NCI-H510A treated with DMSO at 0.1 percent for 48 hours (cell line): ENCODE results near the gene GSTA4.
A peak's percentile ranks its signal among the peaks of the same experiment; 100 is the strongest.
"Not testable (repeated sequence)": the region's sequence is repeated elsewhere in the genome, so short reads cannot be mapped to it uniquely, and the experiment has no call there.

Experiments used
- DNase-seq: peaks from one replicate; lab custom pipeline; 2025; lab: John Stamatoyannopoulos, UW

Gene GSTA4

DNA sequence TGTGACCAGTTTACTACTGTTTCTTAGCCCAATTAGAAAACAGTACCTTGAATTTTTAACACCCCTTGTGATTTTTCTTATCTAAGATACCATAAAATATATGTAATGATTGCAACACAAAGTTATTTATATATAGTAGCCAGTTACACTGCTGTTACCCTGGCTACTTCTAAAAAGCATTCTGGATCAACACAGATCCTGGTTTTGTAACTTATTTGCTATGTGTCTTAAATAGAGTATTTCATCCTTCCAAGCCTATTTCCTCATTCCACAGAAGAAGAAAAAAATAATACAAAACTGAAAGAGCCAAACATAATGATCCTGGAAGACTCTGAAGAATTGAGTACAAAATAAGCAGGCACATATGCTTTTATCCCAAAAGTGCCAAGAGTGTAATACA, 19.0 kb upstream of the GSTA4 start:
- no peak for DNase-seq

DNA sequence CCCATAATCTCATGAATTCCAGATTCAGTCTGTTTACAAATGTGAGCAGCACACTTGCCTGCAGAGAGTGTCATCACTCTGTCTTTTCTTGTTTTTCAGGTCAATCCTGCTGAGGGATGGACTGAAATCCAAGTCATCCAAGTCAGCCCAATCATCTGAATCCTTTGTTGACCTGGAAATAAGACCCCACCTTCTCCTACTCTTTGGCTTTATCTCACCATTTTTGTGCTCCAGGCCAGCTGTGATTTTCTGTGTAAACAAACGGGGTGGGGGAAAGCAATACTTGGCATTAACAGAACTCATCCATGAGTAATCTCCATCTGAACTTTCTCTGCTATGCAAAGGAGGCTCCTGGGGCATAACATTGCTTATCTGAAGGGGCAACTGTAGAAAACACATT, 16.9 kb upstream of the GSTA4 start:
- no peak for DNase-seq

DNA sequence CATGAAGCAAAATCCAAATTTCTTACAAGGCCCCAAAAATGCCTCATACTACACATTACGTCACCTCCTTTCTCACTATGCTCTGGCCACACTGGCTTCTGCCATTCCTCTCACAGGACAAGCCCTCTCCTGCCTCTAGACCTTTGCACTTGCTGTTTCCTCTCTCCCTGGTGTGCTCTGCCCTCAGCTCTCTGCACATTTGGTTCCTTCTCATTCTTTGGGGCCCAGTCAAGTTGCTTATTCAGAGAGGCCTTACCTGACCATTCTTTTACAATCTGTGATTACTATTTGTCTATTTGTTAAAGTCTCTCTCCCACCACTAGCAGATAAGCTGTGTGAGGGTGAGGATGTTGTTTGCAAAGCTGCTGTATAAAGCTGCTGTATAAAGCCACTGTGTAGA, 15.4 kb upstream of the GSTA4 start:
- DNase-seq, result no peak

DNA sequence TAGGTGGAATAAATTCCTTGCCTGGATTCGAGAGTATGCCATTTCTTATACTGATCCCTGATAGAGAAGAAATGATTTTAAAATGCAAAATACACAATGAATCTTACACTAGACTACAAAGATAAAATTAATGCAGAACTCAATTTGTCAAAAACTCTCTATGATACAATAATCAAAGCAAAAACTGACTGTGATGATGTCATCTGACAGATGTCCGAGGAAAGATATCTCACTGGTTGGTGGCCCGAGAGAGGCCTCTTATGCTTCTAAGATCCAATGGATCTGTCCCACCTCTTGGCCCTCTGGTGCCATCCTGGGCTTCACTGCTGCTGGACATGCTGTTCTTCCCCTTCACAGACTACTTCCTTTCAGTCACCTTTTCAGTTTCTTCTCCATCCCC, 14.4 kb upstream of the GSTA4 start:
- no peak for DNase-seq

DNA sequence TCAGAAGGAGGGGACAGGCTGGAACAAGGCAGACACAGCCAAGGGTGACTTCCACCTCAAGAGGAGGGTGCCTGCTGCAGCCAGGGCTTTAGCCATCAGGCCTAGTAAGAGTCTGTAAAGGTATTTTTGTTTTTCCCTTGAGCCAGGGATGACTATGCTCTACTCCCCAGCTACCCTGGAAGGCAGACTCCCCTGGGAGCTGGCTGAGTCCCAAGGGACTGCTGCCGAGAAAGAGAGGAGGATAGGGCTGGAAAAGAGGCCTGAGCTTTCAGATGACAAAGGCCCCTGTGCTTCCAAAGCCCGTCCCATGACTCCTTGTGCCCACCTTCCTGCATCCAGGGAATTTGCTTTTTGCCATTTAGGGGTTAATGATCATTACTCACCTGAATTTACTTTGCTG, 14.0 kb upstream of the GSTA4 start:
- DNase-seq, result no peak

DNA sequence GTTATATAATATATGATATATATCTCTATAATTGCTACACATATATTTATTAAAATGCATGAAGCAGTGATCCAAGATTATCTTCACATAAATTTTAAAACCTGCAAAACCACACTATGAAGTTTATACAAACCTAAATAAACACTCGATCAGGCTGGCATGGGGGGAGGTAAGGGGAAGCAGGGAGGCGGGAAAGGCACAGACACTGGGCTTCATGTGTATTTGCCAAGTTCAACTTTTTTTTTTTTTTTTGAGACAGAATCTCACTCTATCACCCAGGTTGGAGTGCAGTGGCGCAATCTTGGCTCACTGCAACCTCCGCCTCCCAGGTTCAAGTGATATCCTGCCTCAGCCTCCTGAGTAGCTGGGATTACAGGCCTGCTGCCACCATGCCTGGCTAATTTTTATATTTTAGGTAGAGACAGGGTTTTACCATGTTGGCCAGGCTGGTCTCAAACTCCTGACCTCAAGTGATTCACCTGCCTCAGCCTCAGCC, 13.2 kb upstream of the GSTA4 start:
- not testable (repeated sequence) for DNase-seq

DNA sequence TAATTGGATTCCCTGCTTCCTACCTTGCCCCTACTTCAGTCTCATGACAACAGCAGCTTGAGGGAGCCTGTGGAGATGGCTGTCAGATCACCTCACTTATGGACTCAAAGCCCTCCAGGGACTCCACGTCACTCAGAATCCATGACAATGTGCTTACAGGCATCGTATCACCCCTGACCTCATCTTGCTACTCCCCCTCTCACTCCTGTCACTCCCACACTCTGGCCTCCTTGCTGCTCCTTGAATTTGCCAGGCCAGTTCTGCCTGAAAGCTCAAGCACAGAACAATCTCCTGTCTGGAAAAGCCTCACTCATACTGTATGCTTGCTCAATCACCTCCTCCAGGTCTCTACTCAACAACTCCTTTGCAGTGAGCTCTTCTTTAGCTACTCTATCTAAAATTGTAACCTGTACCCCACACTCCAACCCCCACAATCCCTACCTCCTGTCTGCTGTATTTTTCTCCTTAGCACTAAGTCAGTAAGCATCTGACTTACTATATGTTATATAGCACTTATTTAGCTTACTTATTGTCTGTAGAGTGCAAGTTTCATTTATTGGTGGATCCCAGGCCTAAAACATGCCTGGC, 10.7 kb upstream of the GSTA4 start:
- DNase-seq, result no peak

DNA sequence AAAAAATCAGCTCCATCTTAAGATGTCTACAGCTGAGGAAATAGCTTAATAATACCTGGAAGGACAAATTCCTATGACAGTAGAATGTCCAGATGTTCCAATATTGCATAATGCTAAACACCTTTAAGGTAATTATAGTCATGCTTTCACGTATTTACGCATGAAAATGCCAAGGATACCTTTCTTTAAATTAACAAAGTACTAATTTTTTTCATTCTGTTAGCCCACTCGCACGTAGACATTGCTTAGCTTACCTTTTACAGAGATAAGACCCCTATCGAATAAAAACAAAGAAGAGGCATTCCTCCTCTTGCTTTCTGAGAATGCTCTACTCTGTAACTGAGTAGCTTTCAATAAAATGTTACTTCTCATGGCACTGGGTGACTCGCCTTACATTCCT, 4.4 kb upstream of the GSTA4 start:
- DNase-seq, result no peak

DNA sequence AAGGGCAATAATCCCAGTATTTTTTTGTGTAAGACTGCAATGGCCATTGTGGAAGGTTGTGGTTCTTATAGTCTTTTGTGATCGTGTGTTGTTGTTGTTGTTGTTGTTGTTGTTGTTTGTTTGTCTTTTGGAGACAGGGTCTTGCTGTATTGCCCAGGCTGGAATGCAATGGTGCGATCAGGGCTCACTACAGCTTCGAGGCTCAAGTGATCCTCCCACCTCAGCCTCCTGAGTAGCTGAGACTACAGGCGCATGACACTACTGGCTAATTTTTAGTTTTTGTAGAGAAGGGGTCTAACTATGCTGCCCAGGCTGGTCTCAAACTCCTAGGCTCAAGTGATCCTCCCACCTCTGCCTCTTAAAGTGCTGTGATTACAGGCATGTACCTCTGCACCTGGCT, 3.5 kb upstream of the GSTA4 start:
- no peak for DNase-seq

DNA sequence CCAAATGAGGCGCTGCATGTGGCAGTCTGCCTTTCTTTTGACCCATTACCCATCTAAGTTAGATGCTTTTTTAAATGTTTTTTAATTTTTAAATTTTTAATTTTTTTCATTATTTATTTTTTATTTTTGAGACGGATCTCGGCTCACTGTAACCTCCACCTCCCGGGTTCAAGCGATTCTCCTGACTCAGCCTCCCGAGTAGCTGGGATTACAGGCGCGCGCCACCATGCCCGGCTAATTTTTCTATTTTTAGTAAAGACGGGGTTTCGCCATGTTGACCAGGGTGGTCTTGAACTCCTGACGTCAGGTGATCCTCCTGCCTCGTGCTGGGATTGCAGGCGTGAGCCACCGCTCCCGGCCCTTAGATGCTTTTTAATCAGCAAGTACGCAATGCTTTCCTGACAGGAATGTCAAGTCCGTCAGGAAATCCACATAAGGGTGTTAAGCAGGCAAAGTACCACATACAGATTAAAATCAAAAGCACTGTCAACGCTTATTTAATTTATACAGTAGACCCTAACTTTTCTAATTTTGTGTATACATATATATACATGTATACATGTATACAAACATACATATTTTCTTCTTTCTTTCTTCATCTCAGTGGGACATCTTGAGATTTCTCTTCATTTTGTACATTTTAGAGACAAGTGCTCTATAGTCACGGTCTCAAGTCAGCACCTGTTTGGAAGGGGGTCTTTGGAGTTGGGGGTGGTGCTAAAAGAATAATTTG, 995 bp upstream of the GSTA4 start:
- peak; percentile 91 for DNase-seq

DNA sequence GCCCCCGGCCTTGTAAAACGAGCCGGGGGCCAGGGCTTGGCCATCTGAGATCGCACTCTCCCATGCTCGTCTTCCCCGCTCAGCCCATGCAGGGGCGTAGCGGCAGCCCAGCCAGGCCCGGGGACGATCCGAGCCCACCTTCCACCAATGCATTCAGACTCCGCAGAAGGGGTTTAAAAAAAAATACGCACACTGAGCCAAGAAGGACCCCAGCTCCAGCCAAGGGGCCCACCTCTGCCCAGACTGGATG, 320 bp downstream of the GSTA4 start:
- DNase-seq, result no peak

DNA sequence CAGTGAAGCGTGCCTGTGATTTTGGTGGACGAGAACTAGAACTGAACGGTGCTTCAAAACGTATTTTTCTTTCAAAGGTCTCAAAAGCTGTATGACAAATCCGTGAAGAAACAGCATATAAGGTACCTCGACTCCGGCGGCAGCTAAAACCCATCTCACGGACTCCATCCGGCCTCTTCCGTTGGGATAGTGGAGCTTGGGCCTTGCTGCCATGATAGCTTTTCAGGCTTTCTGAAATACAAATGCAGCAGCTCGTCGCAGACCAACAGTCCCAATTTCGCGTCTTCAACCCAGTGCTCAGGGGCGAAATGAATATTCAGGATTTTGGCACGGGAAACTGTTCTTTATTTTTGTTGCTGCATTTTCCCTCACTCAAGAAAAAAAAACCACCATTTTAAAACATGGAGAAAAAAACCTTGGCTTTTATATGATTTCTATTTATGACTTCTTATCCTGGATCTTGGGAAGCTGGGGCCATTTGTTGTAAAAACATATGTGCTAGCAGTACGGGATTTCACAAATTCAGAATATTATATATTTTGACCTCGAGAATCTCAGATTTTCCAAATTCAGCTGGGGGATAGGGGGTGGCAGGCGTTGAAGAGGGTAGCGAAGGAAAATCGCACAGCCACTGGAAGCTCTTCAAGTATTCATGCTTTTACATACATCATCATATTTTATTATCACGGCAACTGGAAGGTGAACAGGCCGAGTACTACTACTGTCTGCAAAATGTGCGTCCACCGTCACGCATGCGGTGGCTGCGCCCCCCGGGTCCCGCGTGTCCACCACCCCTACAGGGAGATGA, 849 bp downstream of the GSTA4 start:
- DNase-seq, result peak; percentile 88

DNA sequence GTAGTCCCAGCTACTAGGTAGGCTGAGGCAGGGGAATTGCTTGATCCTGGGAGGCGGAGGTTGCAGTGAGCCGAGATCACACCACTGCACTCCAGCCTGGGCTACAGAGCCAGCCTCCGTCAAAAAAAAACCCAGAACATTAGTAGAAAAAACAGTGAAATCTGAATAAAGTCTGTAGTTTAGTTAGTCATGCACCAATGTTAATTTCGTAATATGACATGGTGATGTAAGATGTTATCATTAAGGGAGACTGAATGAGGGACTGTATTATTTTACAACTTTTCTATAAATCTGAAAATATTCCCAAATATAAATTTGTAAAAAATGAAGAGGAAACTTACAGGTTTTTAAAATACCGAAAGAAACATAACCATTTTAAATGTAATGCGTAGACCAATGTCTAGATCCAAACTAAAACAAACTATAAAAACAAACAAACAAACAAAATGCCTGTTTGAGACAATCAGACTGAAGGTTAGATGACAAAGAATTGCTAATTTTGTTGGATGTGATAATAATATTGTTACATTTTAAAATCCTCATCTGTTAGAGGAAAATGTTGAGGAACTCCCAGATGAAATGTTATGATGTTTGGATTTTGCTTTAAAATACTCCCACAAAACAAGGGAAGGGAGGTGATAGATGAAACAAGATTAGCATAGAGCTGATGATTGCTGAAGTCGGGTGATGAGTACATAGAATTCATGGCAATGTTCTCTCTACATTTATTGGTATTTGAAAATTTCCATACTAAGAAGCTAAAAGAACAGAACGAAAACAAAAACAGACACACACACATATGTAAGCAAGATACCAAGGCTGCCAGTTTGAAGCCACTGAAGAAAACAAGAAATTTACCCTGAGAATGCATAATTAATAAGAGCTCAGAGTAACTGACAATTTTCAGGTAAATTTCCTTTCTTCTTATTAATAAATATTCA, 1.8 kb downstream of the GSTA4 start:
- DNase-seq, result peak; percentile 86

DNA sequence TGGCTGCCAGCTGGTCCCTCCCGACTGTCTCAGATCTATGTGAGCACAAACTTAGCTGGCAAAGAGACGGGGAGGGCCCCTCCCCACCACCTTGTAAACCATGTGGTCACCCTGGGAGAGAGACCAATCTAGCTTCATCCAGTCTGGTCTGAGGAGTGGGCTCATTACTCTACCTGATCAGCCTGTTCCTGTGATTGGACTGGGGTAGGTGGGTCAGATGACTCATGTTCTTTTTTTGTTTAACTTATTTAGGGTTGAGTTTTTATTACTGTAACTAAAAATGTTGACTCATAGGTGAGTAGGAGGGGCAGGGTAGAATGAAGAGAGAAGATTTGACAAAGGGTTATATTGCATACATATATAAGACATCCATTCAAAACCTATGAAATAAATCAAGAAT, 4.7 kb downstream of the GSTA4 start:
- no peak for DNase-seq

DNA sequence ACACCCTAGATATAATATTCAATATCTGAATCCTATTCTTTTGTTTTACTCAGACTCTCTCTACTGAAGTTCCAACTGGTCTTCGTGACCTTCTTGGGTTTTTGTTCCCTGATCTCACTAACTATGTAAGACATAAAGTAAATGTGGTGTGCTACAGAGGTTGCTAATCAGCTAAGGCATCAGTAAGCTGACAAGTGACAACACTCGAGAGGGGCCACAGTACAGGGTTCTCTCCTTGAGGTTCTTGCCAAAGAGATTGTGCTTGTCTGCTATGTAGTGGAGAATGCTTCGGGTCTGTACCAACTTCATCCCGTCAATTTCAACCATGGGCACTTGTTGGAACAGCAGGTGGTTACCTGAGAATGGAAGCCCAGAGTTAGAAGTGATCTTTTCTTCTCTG, 9.9 kb downstream of the GSTA4 start:
- no peak for DNase-seq

DNA sequence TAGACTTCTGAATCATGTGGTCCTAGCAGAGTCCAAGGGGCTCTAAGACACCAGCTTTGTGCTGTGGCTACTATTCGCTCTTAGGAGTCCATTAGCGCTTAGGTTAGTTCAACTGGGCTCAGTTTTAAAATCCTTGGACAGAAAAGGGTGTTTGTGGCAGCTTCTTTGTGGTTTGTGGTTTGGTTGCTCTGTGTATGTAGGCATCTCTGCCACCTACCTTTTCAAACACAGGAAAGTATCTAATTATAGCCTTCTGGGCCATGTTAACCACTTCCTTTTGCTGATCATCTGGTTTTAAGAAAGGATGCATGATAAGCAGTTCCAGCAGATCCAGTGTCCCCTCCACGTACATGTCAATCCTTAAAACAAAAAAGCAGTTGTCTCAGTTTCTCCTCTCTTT, 10.8 kb downstream of the GSTA4 start:
- no peak for DNase-seq

DNA sequence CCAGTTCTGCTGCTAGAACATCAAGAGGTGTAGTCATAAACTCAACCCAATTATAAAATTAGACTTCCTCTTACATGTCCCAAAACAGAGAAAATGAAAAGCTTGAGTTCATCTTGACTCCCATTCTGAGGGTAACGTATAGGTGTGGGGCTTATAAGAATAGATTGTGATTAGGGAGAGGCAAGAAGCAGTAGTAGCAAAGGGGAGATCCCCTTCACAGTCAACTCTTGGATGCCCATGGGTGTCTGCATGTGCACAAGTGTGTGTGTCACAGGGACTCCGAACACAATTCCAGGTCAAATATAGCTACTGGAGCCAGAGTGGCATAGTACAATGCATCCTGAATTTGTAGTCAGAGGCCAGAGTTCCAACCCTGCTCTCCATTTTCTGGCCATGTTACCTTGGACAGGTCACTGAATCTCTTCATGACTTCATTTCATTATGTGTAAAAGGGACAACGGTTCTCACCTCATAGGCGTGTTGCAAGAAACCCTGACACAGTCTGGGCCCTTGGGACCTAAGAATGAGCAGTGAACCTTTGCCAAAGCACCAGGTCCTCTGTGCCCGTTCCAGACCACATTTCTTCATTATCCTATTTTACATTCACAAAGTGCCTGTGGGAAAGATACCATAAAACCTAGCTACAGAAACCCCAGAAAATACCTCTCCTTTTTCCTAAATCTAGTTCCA, 11.8 kb downstream of the GSTA4 start:
- DNase-seq, result no peak

DNA sequence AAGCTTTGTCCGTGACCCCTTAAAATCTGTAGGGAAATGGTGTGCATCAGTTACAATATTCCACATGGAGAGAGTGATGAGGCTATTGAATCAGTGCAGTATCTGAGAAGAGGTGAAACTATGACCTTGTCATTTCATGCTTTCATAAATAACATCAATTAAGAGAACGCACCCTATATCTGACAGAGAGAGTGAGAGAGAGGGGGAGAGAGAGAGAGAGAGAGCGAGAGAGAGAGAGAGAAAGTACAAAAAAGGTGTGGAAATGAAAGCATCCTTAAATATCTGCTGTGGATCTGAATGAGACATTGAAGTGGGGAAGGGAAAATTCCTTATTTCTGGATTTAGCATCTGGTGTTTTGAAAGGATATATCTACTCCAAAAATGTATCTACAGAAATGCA, 12.4 kb downstream of the GSTA4 start:
- no peak for DNase-seq

DNA sequence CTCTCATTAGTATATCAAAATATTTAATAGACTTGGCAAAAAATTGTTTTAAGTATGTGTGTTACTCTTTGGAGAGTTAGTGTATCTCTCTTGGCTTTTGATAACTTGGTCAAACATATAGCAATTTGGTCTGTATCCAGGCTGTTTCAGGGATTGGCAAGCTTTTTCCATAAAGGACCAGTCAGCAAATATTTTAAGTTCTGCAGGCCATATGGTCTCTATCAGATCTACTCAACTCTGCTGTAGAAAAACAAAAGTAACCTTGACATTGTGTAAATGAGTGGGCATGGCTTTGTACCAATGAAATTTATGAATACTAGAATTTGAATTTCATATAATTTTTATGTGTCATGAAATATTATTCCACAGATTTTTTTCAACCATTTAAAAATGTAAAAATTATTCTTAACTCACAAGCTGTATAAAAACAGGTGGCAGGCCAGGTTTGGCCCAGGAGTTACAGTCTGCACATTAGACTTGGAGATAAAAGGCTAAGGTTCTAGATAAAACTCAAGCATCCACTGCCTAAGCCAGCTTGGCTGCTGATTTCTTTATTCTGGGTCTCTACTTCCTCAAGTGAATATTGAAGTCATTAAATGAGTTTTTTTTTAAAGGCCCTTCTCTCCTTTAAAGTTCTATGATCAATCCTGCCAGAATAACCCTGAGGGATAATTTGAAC, 13.7 kb downstream of the GSTA4 start:
- DNase-seq, result no peak

DNA sequence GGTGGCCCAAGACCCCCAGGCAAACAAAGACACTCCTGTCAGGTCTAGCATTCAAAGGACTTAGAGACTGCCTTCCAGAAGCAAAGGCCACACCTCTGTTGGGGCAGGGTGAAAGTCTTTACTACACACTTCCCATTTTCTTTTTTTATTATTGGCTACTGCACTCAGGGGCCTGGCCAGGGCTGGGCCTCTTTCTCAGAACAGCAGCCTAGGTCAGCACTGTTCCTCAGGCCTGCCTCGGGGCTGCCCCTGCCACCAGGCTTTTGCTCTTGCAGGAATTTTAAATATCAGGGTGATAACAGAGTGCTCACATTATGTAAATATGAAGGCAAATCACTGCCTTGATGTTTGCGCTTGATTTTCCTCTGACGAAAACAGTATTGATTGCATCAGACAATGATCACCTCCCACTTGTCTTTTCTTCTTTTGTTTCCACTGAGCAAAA, 18.5 kb downstream of the GSTA4 start:
- no peak for DNase-seq

DNA sequence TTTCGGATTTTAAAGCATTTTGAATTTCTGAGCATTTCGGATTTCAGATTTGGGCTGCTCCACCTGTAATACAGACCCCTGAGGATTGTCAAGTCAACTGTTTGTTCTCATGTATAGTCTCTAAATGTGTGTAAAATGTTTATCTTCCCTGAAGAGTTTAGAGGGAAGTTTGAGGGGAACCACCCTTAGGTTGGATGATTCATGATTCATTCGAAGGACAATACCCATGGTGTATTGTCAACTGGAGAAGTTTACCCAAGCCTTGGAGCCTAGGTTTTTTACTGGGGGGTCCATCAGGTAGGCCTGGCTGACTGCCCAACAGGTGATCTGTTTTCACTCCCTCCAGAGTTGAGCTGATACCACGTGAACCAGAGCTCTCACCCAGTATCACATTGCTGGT, 18.9 kb downstream of the GSTA4 start:
- DNase-seq, result no peak
